Esophagus muscularis mucosa (tissue), 4 donors: ENCODE measurements around the gene DNAJB4. TPM values are rescaled to one million over a fixed set of nuclear protein-coding genes. Genes with fewer than 3 reads are reported as not detected.
A peak's percentile ranks its signal among the peaks of the same experiment; 100 is the strongest.

Experiments
- DNase-seq: peaks from one replicate; pipeline ENCODE4 v3.0.0-alpha.2; 2017; ENCODE audit errors: extremely low spot score
- H3K27ac ChIP-seq, 4 donors: fragments of 200-600 bp; sonication (generic); replicated peaks in 1 of 4; 1 replicate in 3 of 4; 2 replicates in 1 of 4; pipeline ENCODE4 v1.5.1; 2016 to 2019; ENCODE audit warnings: mild to moderate bottlenecking in 1 of 4
- H3K27me3 ChIP-seq, 4 donors: fragments of 200-600 bp; sonication (generic); one replicate each; pipeline versions ENCODE4 v1.5.1 to v1.6.0; 2016 to 2019
- H3K36me3 ChIP-seq, 4 donors: fragments of 200-600 bp; sonication (generic); one replicate each; pipeline ENCODE4 v1.5.1; 2016 to 2019
- H3K4me1 ChIP-seq, 4 donors: fragments of 200-600 bp; sonication (generic); one replicate each; pipeline ENCODE4 v1.5.1; 2016 to 2019
- H3K4me3 ChIP-seq, 4 donors: fragments of 200-600 bp; sonication (generic); 1 replicate in 2 of 4; 2 replicates in 2 of 4; pipeline ENCODE4 v1.5.1; 2016 to 2019; ENCODE audit warnings: mild to moderate bottlenecking in 4 of 4, moderate library complexity in 1 of 4
- H3K9me3 ChIP-seq, 4 donors: fragments of 200-600 bp; sonication (generic); 1 replicate in 3 of 4; 2 replicates in 1 of 4; pipeline ENCODE4 v1.5.1; 2016 to 2019
- CTCF ChIP-seq, 3 experiments: fragments of 200-600 bp in 2 of 3; fragments of 450-650 bp in 1 of 3; sonication (generic) in 2 of 3; IDR thresholded peaks; one replicate each; pipeline ENCODE4 v1.5.1; 2017 to 2019; ENCODE audit warnings: antibody characterized with exemption in 3 of 3, mild to moderate bottlenecking in 2 of 3, moderate library complexity in 1 of 3
- EP300 ChIP-seq: sonication (generic); formaldehyde crosslinking; IDR thresholded peaks from one replicate; pipeline ENCODE4 v1.6.1; 2017; ENCODE audit warnings: antibody characterized with exemption
- POLR2A ChIP-seq: fragments of 450-650 bp; IDR thresholded peaks from one replicate; pipeline ENCODE4 v1.6.1; 2017; ENCODE audit warnings: antibody characterized with exemption, moderate library complexity, mild to moderate bottlenecking, low read depth
- POLR2AphosphoS5 ChIP-seq, 2 donors: sonication (generic); formaldehyde crosslinking; IDR thresholded peaks; one replicate each; pipeline ENCODE4 v1.6.1; 2017; ENCODE audit warnings: antibody characterized with exemption in 2 of 2
- WGBS: methylation state at CpG from one replicate; pipeline ENCODE4 v1.1.5; 2018; 5-methylcytosine and 5-hydroxymethylcytosine counted together
- intact Hi-C: fragments of 100-400 bp; cut with DNase I; formaldehyde crosslinking; loops from one replicate; pipeline ENCODE4 v1.15.1; 2023
- total RNA-seq, 4 donors: library from RNA; depleted of rRNA; stranded (reverse); fragments of >200 nt; gene quantifications; one replicate each; pipeline versions ENCODE4 v1.1.0 to v1.2.1, GENCODE V29; 2016

The DNAJB4 gene
- total RNA-seq, 4 donors from 2014 or later, result 62.6 to 79.7 (median 70.4) TPM

GRCh38 chr1:77975386-77975785 is 29.4 kb upstream of the DNAJB4 start:
- TF ChIP-seq CTCF (IDR thresholded peaks at IDR 0.05), result no peak
- no peak for DNase-seq
- Histone ChIP-seq H3K4me3 (peak overlapping the region; percentile 63 to 85 (median 71)), H3K4me1 (peaks cover 50 to 77% (median 71%) of the 10 kb centered on the region in 4 donors), H3K27me3 (no peaks in the 10 kb centered on the region), H3K36me3 (peaks cover 0 to 7% (median 2%) of the 10 kb centered on the region in 4 donors), H3K9me3 (no peaks in the 10 kb centered on the region), H3K27ac (peak overlapping the region; percentile 89 to 97 (median 95))
- 17% methylated on average over 4 of the region's 4 CpGs for WGBS
- intact Hi-C loops, result loop anchor here (5.0 kb wide), 1 partner anchor 137 kb away; no protein-coding TSS in a partner anchor

GRCh38 chr1:77975907-77976306 is 28.8 kb upstream of the DNAJB4 start:
- Histone ChIP-seq H3K36me3 (peaks cover 0 to 7% (median 2%) of the 10 kb centered on the region in 4 donors), H3K4me3 (peak overlapping the region; percentile 63 to 85 (median 71)), H3K9me3 (no peaks in the 10 kb centered on the region), H3K27me3 (no peaks in the 10 kb centered on the region), H3K27ac (peak overlapping the region; percentile 89 to 97 (median 95)), H3K4me1 (peaks cover 45 to 77% (median 71%) of the 10 kb centered on the region in 4 donors)
- no peak for DNase-seq
- 35% methylated on average over 2 of the region's 2 CpGs for WGBS
- intact Hi-C loops, result loop anchor here (5.0 kb wide), 1 partner anchor 136 kb away; no protein-coding TSS in a partner anchor
- TF ChIP-seq CTCF (IDR thresholded peaks at IDR 0.05) (no peak), EP300 (no peak)

DNA sequence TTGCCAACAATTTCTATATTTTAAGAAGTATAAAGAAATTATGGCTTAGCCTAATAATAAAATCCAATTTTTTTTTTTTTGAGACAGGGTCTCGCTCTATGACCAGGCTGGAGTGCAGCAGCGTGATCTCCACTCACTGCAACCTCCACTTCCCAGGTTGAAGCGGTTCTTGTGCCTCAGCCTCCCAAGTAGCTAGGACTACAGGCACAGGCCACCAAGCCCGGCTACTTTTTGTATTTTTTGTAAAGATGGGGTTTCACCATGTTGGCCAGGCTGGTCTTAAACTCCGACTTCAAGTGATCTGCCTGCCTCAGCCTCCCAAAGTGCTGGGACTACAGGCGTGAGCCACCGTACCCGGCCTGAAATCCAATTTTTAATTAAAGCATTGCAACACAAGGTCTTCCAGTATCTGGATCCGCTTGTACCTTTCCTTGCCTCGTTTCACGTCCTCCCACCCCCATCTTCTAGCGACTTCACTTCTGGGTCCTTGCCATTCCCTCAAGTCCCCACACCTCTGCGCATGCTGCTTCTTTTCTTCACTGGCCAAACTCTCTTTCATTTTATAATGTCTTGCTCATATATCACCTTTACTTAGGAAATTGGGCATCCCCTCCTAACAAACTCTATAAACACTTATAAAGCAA is 28.2 kb upstream of the DNAJB4 start:
- 75% methylated on average over 13 of the region's 13 CpGs for WGBS

GRCh38 chr1:77977989-77978292 is 26.8 kb upstream of the DNAJB4 start:
- H3K27ac ChIP-seq, result peak overlapping the region; percentile 89 to 97 (median 95)
- no peaks in the 10 kb centered on the region for H3K9me3 ChIP-seq
- peaks cover 37 to 64% (median 61%) of the 10 kb centered on the region in 4 donors for H3K4me1 ChIP-seq
- H3K27me3 ChIP-seq, result no peaks in the 10 kb centered on the region
- TF ChIP-seq POLR2A (no peak), EP300 (no peak), POLR2AphosphoS5 (IDR thresholded peaks at IDR 0.05) (no peak), CTCF (IDR thresholded peaks at IDR 0.05) (no peak)
- 2% methylated on average over 5 of the region's 5 CpGs for WGBS
- no peak for DNase-seq
- intact Hi-C loops, result loop anchor here (2.0 to 5.0 kb wide), 3 partner anchors 27 to 134 kb away; partner anchors contain the start of gene DNAJB4
- peak overlapping the region; percentile 63 to 85 (median 71) for H3K4me3 ChIP-seq
- peaks cover 0 to 7% (median 0%) of the 10 kb centered on the region in 4 donors for H3K36me3 ChIP-seq

More for the DNA sequence above, 28.2 kb upstream of the DNAJB4 start:
- peak overlapping the region; percentile 89 to 97 (median 95) for H3K27ac ChIP-seq
- H3K36me3 ChIP-seq, result peaks cover 0 to 7% (median 2%) of the 10 kb centered on the region in 4 donors
- peak overlapping the region; percentile 63 to 85 (median 71) for H3K4me3 ChIP-seq
- no peaks in the 10 kb centered on the region for H3K9me3 ChIP-seq
- intact Hi-C loops, result loop anchor here (5.0 kb wide), 1 partner anchor 136 kb away; no protein-coding TSS in a partner anchor
- H3K4me1 ChIP-seq, result peaks cover 44 to 77% (median 71%) of the 10 kb centered on the region in 4 donors
- no peaks in the 10 kb centered on the region for H3K27me3 ChIP-seq
- no peak for DNase-seq
- TF ChIP-seq EP300, result no peak
- no peak for TF ChIP-seq POLR2AphosphoS5 (IDR thresholded peaks at IDR 0.05)
- no peak for TF ChIP-seq POLR2A
- no peak for TF ChIP-seq CTCF (IDR thresholded peaks at IDR 0.05)
